Measurements from ENCODE around the gene C7.
A peak's percentile ranks its signal among the peaks of the same experiment; 100 is the strongest.

Gene C7

DNA sequence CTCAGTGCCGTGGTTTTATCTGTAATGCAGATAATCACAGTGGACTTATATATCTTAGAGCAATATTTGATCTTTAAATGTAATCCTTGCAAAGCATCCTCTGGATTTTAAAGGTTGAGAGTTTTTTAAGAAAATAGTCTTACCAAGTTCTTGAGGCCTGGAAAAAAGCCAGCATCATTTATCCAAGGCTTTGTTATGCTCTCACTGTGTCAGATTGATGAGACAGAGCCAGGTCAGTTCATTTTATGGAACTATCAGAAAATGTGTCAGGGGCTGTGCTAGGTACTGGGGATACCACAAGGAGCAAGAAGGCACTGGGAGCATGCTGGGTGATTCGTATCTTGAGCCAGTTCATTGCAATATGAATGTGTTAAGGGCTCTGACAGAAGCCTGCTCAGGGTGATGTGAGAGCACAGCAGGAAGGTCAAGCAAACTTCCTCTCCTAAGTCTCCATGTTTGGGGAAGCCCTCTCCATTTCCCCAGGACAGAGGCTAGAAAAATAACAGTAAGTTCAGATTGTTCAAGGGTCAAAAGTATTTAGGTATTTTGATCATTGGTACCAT is 19.7 kb downstream of the C7 start:
- no peak for DNase-seq

GRCh38 chr5:40932766-40933165 is 23.5 kb downstream of the C7 start:
- no peak for DNase-seq

- no peak for DNase-seq
Measured at GRCh38 chr5:40937075-40937474, 27.8 kb downstream of the C7 start.

DNA sequence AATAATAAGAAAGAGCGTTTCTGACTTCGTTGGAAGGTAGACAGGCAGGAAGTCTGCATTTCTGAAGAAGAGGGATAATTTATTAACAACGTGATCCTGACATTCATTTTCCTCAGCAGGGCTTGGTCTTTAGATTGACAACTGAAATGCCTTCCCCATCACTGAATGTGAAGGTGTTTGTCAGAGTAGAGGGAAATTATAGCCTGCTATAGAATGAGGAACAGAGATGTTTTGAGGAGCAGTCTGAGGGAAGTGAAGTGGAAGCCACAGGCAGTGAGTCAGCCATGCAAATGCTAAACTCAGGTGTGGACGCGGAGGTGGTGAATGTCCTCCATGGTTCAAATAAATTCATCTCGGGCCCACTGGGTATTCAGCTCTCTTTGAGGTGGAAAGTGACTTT is 30.5 kb downstream of the C7 start:
- no peak for DNase-seq

DNA sequence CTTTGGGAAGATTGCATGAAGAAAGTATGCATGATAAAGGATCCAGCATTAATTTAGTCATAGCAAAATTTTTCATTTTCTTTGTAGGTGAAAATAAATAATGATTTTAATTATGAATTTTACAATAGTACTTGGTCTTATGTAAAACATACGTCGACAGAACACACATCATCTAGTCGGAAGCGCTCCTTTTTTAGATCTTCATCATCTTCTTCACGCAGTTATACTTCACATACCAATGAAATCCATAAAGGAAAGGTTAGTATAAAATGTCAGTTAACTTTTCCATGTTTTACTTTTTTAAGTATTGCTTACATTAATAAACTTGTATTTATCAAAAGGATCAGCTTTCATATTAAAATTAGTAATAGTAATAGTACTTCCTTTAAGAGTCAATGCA is 35.8 kb downstream of the C7 start:
- DNase-seq, result no peak

DNA sequence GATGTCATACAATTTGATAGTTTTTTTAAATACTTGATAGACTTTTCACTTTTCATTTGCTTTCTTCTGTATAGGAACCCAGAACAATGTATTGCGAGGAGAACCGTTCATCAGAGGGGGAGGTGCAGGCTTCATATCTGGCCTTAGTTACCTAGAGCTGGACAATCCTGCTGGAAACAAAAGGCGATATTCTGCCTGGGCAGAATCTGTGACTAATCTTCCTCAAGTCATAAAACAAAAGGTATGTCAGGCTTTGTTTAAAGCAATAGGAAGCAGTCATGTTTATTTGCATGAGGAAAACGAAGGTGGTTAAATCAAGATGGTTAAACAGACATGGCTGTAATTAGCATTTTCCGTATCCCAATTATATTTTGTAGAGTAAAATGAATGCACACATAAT is 46.0 kb downstream of the C7 start:
- no peak for DNase-seq

DNA sequence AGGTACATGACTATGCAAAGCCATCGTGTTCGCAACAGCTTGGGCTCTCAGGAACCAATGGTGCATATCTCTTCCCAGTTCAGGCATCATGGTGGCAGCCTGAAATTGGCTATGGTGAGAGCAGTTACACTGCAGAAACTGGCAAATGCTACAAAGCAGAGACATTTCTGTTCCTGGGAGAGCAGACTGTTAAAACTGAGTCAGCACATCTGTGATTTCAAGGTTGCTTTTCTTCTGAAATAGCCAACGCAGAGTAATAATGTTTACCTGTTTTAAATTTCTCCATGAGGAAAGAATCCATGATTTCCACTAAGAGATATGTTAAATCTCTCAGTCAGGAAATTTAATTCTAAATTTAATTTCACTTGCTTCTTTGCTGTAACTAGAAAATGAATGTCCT is 47.8 kb downstream of the C7 start:
- DNase-seq, result no peak

DNA sequence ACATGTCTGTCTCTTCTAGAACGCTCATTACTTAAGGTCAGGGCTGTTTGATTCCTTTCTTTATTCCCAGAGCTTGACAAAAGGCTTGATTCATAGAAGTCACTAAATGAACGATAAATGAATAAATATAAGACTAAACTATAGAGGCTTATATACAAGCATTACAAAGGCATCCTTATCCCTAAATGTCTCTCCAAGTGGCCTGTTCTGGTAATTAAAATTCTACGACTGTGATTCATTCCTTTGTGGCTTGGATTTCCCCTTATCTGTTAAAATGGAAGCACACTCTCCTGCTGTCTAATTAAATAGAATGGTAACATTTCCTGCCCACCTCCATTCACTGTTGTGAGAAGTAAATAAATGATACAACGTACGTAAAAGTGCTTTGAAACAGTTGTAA is 49.5 kb downstream of the C7 start:
- no peak for DNase-seq

GRCh38 chr5:40960037-40960436 is 50.7 kb downstream of the C7 start:
- DNase-seq, result no peak

DNA sequence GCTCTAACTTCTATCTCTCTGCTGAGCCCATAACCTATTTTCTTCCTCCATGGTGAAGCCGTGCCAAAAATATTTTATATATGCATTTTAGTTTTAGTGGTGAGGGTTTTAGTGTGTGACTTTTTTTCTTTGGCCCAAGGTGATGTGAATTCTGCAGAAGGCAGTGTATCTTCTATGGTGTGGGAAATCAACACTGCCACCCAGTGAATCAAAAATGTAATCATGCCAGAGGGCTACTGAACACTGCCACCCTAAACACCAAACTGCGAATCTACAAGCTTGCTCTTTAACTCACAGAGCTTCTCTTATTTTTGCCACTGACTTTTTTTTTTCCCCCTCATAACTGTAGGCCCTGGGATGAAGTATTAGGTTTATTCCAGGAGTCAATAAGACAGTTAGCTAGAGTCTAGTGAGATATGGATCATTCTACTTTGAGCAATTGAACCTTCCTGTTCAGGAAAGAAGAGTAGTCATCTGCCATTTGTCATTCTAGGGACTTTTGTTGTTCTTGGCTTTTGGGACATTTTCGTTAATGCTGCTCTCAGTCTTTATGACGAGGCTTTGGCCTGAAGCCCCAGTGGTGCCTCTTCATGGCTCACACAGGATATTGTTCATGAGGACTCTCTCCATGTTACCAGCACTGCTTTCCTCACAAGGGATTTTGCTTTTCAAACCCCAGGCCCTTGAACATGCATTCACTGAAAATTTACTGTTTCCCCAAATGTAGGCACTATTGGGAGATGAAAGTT is 53.1 kb downstream of the C7 start:
- no peak for DNase-seq

- no peak for DNase-seq
Measured at GRCh38 chr5:40972434-40972833, 63.1 kb downstream of the C7 start.

- no peak for DNase-seq
Measured at GRCh38 chr5:40973364-40974004, 64.2 kb downstream of the C7 start.

- DNase-seq, result no peak
Measured at GRCh38 chr5:40976041-40976440, 66.7 kb downstream of the C7 start.

DNA sequence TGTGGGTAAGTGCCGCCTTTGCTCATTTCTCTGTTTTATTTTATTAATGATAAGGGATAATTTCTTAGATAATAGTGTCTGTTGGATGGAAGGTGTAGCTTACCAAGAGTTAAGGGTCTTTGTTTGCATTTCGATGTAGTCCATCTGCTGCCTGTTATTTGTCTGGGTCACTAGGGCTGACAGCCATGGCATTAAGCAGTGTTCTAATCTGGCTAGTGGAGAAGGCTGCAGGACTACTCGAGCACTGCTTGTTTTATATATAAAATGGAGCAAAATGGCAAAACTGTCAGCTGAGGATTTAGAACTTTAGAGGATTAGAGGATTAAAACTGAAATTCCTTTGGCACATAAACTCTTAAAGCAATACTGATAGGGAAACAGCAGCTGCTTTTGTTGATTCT is 67.5 kb downstream of the C7 start:
- no peak for DNase-seq

DNA sequence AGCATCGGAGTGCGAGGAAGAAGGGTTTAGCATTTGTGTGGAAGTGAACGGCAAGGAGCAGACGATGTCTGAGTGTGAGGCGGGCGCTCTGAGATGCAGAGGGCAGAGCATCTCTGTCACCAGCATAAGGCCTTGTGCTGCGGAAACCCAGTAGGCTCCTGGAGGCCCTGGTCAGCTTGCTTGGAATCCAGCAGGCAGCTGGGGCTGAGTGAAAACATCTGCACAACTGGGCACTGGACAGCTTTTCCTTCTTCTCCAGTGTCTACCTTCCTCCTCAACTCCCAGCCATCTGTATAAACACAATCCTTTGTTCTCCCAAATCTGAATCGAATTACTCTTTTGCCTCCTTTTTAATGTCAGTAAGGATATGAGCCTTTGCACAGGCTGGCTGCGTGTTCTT is 72.1 kb downstream of the C7 start:
- no peak for DNase-seq

GRCh38 chr5:40983781-40984180 is 74.5 kb downstream of the C7 start:
- no peak for DNase-seq

DNA sequence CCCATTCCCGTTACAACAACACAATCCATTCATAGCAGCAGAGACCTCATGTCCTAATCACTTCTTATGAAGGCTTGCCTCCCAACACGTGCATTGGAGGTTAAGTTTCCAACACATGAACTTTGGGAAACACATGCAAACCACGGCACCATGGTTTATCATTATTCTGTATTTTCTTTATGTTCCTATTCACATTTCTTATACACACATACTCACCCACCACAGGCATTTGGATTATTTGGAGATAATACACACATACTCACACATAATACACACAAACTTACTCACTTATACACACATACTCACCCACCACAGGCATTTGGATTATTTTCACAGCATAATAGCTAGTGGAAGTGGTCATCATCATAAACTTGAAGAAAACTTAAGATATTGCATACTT is 75.6 kb downstream of the C7 start:
- DNase-seq, result no peak

DNA sequence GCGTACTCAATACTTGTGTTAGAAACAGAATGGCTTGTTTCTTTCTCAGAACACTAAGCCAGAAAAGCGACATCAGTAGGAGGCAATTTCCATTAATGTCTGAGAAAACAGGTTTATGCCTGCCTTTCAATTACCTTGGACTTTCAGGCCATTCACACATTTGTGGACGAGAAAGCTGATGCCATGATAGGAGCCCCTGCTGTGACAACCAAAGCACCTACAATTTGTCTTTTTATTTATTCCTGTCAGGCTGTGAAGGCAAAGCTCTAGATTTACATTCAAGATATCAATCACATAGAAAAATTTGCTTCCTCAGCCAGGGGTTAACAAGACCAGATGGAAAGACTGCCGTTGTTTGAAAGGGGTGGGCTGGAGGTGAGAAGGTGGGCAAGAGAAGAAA is 76.2 kb downstream of the C7 start:
- no peak for DNase-seq

- DNase-seq, result no peak
Measured at GRCh38 chr5:40986666-40987065, 77.4 kb downstream of the C7 start.

GRCh38 chr5:40987349-40987748 is 78.1 kb downstream of the C7 start:
- DNase-seq, result no peak

DNA sequence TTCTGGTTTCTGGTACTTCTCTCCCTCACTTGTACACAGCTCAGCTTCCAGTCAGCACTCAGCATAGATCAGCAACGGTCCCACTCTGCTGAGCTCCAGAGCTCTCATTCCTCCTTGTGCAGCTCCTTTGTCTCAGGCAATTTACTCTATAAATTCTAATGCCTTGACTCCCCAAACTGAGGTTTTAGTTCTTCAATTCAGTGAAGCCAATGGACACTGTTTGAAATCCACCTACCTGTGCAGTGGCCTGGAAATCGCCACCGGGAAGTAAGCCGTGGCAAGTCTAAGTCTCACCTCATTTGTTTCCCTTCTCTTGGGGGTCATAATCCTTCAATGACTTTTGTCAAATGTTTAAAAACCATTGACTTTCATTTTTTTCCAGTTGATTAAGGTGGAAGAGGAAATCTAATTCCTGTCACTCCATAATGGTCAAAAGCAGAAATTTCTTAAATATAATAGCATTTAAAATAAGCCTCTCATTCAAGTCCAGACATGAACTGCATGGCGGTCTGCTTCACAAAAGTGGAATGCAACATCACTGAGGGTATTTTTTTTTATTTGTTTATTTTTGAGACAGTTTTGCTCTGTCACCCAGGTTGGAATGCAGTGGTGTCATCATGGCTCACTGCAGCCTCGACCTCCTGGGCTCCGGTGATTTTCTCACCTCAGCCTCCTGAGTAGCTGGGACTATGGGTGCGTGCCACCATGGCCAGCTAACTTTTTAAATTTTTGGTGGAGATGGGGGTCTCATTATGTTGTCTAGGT is 79.6 kb downstream of the C7 start:
- no peak for DNase-seq

DNA sequence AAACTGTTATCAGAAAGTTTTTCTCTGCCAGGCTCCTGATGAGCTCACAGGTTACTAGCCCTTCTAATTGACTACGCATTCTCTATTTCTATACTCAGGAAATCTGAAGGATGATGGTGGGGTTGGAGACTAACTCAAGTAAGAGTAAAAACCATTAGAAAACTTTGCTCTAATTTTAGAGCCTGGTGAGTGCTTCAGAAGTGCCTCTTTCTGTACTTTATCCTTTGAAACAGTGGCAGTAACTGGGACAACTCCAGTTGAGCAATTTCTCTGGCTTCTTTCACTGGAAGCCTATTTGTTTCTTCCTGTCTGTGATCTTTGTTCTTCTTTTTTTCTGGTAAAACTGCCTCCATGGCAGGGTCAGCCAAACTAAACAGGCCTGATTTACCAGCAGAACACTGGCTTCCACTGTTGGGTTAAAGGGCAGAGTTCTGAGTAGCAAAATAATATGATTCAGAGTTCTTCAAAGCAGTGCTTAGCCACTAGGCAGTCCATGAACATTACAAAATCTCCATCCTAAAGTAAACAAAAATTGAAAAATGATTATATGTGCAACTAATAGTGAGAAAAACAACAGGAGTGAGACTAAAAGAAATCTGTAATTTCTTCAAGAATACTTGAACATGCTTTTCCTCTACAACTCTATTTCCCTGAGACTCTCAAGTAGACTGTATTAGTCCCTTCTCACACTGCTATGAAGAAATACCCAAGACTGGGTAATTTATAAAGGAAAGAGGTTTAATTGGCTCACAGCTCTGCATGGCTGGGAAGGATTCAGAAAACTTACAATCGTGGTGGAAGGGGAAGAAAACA is 82.1 kb downstream of the C7 start:
- DNase-seq, result peak in 8 of 14 donors; percentile 3 to 51 (median 14)
